Esophagus squamous epithelium (tissue), 4 donors: ENCODE measurements around the gene RAB1B.

ENCODE experiments used
- CTCF ChIP-seq, 6 experiments: fragments of 450-650 bp in 4 of 6; fragments of 200-600 bp in 2 of 6; sonication (generic) in 2 of 6; IDR thresholded peaks; one replicate each; pipeline ENCODE4 v1.5.1; 2016 to 2019; ENCODE audit warnings: antibody characterized with exemption in 6 of 6, mild to moderate bottlenecking in 4 of 6, moderate library complexity in 4 of 6
- POLR2A ChIP-seq, 4 donors: fragments of 450-650 bp; IDR thresholded peaks; one replicate each; pipeline ENCODE4 v1.6.1; 2017; ENCODE audit warnings: antibody characterized with exemption in 4 of 4, mild to moderate bottlenecking in 4 of 4, moderate library complexity in 3 of 4

- TF ChIP-seq CTCF (IDR thresholded peaks at IDR 0.05) (no peak), POLR2A (IDR thresholded peaks at IDR 0.05) (no peak)
Observed at GRCh38 chr11:66321606-66322005, 53.2 kb downstream of the RAB1B start.
